Liver (tissue), 9 donors: ENCODE measurements around the gene GALNTL6. TPM values are rescaled to one million over a fixed set of nuclear protein-coding genes. Genes with fewer than 3 reads are reported as not detected.

Source experiments
- DNase-seq: peaks from one replicate; pipeline ENCODE4 v3.0.0-alpha.2; 2017; ENCODE audit warnings: low spot score
- H3K27ac ChIP-seq, 2 donors: one replicate each; pipeline ENCODE4 v1.7.0; 2013; ENCODE audit warnings: inconsistent platforms in 2 of 2, low read length in 2 of 2, control low read depth in 1 of 2, low read depth in 1 of 2, mild to moderate bottlenecking in 1 of 2
- H3K27me3 ChIP-seq, 4 donors: one replicate each; pipeline versions ENCODE4 v1.6.1 to v1.7.0; 2013; ENCODE audit warnings: low read length in 3 of 4, inconsistent platforms in 1 of 4, mild to moderate bottlenecking in 1 of 4, moderate library complexity in 1 of 4; ENCODE audit not compliant: control insufficient read depth in 4 of 4, insufficient read depth in 4 of 4
- H3K36me3 ChIP-seq, 4 donors: one replicate each; pipeline versions ENCODE4 v1.6.1 to v1.7.0; 2013; ENCODE audit warnings: low read length in 3 of 4, mild to moderate bottlenecking in 3 of 4, low read depth in 1 of 4, moderate library complexity in 1 of 4; ENCODE audit not compliant: control insufficient read depth in 4 of 4, insufficient read depth in 3 of 4
- H3K4me1 ChIP-seq, 4 donors: one replicate each; pipeline versions ENCODE4 v1.6.1 to v1.7.0; 2013; ENCODE audit warnings: low read length in 3 of 4, mild to moderate bottlenecking in 3 of 4, moderate library complexity in 1 of 4; ENCODE audit not compliant: control insufficient read depth in 4 of 4, insufficient read depth in 4 of 4
- H3K4me3 ChIP-seq, 3 donors: one replicate each; pipeline versions ENCODE4 v1.6.1 to v1.7.0; 2013; ENCODE audit warnings: low read length in 3 of 3, control low read depth in 1 of 3, low read depth in 1 of 3, mild to moderate bottlenecking in 1 of 3
- H3K9ac ChIP-seq, 2 donors: one replicate each; pipeline ENCODE4 v1.7.0; 2013; ENCODE audit warnings: low read length in 2 of 2, mild to moderate bottlenecking in 2 of 2, moderate library complexity in 2 of 2, control low read depth in 1 of 2, low read depth in 1 of 2
- H3K9me3 ChIP-seq, 4 donors: one replicate each; pipeline versions ENCODE4 v1.6.1 to v1.7.0; 2013; ENCODE audit warnings: low read length in 3 of 4; ENCODE audit not compliant: control insufficient read depth in 4 of 4
- EGR1 ChIP-seq, 2 donors: IDR thresholded peaks; 2 replicates each; pipeline ENCODE4 v1.6.1; 2016 to 2018; ENCODE audit warnings: antibody characterized with exemption in 2 of 2, low read depth in 2 of 2
- FOXA2 ChIP-seq: IDR thresholded peaks from 2 replicates; pipeline ENCODE4 v1.6.1; 2016; ENCODE audit warnings: antibody characterized with exemption
- GABPA ChIP-seq, 2 donors: IDR thresholded peaks in 1 of 2; conservative IDR thresholded peaks in 1 of 2; 2 replicates each; pipeline ENCODE4 v1.6.1; 2016; ENCODE audit warnings: antibody characterized with exemption in 2 of 2, mild to moderate bottlenecking in 1 of 2, moderate library complexity in 1 of 2
- HNF4A ChIP-seq, 2 donors: conservative IDR thresholded peaks; 2 replicates each; pipeline ENCODE4 v1.6.1; 2016; ENCODE audit warnings: antibody characterized with exemption in 2 of 2, mild to moderate bottlenecking in 2 of 2
- HNF4G ChIP-seq: IDR thresholded peaks from 2 replicates; pipeline ENCODE4 v1.6.1; 2016; ENCODE audit warnings: antibody characterized with exemption
- SP1 ChIP-seq: IDR thresholded peaks from 2 replicates; pipeline ENCODE4 v1.6.1; 2018; ENCODE audit warnings: antibody characterized with exemption, mild to moderate bottlenecking
- TAF1 ChIP-seq: conservative IDR thresholded peaks from 2 replicates; pipeline ENCODE4 v1.6.1; 2016; ENCODE audit warnings: antibody characterized with exemption, mild to moderate bottlenecking
- YY1 ChIP-seq: IDR thresholded peaks from 2 replicates; pipeline ENCODE4 v1.6.1; 2016; ENCODE audit warnings: antibody characterized with exemption, mild to moderate bottlenecking
- WGBS: extraction: QIAGEN DNeasy Blood & Tissue Kit; methylation state at CpG from one replicate; pipeline ENCODE4 v1.1.7; 2013; 5-methylcytosine and 5-hydroxymethylcytosine counted together
- polyA plus RNA-seq, 2 donors: library from polyadenylated mRNA; stranded (reverse) in 1 of 2; unstranded in 1 of 2; fragments of 200-250 nt in 1 of 2; fragments of >200 nt in 1 of 2; fragmentation: Nextera tagmentation in 1 of 2; extraction: Ambion mirVana in 1 of 2; gene quantifications; one replicate each; pipeline versions ENCODE4 v1.2.1 to v1.2.3, GENCODE V29; 2013 to 2015
- total RNA-seq, 2 donors: library from RNA; depleted of rRNA; stranded (reverse); fragments of >200 nt; gene quantifications; one replicate each; pipeline ENCODE4 v1.2.3, GENCODE V29; 2014
- TF ChIP-seq, protein P1 (sequence below): fragments of 150-350 bp; IDR thresholded peaks from 2 replicates; pipeline ENCODE4 v1.5.1; 2017; ENCODE audit warnings: improper control_type of control experiment, low read depth, low read length; ENCODE audit not compliant: missing input control
- TF ChIP-seq, protein P2 (sequence below): IDR thresholded peaks from 2 replicates; pipeline ENCODE4 v1.6.1; 2016; ENCODE audit warnings: antibody characterized with exemption, mild to moderate bottlenecking
- TF ChIP-seq, protein P3 (sequence below): IDR thresholded peaks from 2 replicates; pipeline ENCODE4 v1.6.1; 2016; ENCODE audit warnings: antibody characterized with exemption
- TF ChIP-seq, protein P4 (sequence below): IDR thresholded peaks from 2 replicates; pipeline ENCODE4 v1.6.1; 2016; ENCODE audit warnings: antibody characterized with exemption
- donor health status: healthy.
- donor health status: healthy.
- donor health status: healthy.
- donor health status: healthy.
- donor health status: healthy.

GALNTL6 gene
- total and polyA plus RNA-seq, 4 donors = 0.06 to 0.08 TPM; not detected in 2

DNA sequence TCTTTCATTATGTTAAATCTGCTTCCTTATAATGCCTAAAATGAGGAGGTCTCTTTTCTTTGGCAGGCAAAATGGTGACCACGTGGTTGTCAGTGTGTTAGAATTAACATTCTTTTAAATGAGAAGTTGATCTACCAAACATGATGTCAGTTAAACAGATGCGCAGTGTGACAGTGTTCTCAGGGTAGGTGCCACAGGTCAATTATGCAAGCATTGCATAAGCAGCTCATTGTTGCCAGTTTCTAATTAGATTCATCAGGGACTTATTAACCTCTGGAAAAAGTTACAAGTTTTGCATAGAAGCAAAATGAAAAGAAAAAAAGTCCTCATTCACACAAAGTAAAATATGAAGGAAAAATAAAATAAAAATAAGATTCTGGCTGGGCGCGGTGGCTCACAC lies 1031.4 kb downstream of the GALNTL6 start:
- no peak for TF ChIP-seq EGR1 (IDR thresholded peaks at IDR 0.05; ENCODE audit: low read depth in 2 of 2)
- TF ChIP-seq, protein P1, sequence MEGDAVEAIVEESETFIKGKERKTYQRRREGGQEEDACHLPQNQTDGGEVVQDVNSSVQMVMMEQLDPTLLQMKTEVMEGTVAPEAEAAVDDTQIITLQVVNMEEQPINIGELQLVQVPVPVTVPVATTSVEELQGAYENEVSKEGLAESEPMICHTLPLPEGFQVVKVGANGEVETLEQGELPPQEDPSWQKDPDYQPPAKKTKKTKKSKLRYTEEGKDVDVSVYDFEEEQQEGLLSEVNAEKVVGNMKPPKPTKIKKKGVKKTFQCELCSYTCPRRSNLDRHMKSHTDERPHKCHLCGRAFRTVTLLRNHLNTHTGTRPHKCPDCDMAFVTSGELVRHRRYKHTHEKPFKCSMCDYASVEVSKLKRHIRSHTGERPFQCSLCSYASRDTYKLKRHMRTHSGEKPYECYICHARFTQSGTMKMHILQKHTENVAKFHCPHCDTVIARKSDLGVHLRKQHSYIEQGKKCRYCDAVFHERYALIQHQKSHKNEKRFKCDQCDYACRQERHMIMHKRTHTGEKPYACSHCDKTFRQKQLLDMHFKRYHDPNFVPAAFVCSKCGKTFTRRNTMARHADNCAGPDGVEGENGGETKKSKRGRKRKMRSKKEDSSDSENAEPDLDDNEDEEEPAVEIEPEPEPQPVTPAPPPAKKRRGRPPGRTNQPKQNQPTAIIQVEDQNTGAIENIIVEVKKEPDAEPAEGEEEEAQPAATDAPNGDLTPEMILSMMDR = no peak
- TF ChIP-seq, protein P2, sequence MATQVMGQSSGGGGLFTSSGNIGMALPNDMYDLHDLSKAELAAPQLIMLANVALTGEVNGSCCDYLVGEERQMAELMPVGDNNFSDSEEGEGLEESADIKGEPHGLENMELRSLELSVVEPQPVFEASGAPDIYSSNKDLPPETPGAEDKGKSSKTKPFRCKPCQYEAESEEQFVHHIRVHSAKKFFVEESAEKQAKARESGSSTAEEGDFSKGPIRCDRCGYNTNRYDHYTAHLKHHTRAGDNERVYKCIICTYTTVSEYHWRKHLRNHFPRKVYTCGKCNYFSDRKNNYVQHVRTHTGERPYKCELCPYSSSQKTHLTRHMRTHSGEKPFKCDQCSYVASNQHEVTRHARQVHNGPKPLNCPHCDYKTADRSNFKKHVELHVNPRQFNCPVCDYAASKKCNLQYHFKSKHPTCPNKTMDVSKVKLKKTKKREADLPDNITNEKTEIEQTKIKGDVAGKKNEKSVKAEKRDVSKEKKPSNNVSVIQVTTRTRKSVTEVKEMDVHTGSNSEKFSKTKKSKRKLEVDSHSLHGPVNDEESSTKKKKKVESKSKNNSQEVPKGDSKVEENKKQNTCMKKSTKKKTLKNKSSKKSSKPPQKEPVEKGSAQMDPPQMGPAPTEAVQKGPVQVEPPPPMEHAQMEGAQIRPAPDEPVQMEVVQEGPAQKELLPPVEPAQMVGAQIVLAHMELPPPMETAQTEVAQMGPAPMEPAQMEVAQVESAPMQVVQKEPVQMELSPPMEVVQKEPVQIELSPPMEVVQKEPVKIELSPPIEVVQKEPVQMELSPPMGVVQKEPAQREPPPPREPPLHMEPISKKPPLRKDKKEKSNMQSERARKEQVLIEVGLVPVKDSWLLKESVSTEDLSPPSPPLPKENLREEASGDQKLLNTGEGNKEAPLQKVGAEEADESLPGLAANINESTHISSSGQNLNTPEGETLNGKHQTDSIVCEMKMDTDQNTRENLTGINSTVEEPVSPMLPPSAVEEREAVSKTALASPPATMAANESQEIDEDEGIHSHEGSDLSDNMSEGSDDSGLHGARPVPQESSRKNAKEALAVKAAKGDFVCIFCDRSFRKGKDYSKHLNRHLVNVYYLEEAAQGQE = no peak
- TF ChIP-seq, protein P3, sequence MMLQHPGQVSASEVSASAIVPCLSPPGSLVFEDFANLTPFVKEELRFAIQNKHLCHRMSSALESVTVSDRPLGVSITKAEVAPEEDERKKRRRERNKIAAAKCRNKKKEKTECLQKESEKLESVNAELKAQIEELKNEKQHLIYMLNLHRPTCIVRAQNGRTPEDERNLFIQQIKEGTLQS = no peak
- TF ChIP-seq HNF4G = no peak
- TF ChIP-seq, protein P4, sequence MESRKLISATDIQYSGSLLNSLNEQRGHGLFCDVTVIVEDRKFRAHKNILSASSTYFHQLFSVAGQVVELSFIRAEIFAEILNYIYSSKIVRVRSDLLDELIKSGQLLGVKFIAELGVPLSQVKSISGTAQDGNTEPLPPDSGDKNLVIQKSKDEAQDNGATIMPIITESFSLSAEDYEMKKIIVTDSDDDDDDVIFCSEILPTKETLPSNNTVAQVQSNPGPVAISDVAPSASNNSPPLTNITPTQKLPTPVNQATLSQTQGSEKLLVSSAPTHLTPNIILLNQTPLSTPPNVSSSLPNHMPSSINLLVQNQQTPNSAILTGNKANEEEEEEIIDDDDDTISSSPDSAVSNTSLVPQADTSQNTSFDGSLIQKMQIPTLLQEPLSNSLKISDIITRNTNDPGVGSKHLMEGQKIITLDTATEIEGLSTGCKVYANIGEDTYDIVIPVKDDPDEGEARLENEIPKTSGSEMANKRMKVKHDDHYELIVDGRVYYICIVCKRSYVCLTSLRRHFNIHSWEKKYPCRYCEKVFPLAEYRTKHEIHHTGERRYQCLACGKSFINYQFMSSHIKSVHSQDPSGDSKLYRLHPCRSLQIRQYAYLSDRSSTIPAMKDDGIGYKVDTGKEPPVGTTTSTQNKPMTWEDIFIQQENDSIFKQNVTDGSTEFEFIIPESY = no peak
- Histone ChIP-seq H3K4me1 (no peaks in the 10 kb centered on the region), H3K27me3 (no peaks in the 10 kb centered on the region), H3K36me3 (no peaks in the 10 kb centered on the region), H3K9ac (no peak overlapping the region), H3K9me3 (no peaks in the 10 kb centered on the region), H3K4me3 (no peak overlapping the region), H3K27ac (no peak overlapping the region)
- WGBS = 91% methylated on average over 4 of the region's 4 CpGs
- no peak for DNase-seq

DNA sequence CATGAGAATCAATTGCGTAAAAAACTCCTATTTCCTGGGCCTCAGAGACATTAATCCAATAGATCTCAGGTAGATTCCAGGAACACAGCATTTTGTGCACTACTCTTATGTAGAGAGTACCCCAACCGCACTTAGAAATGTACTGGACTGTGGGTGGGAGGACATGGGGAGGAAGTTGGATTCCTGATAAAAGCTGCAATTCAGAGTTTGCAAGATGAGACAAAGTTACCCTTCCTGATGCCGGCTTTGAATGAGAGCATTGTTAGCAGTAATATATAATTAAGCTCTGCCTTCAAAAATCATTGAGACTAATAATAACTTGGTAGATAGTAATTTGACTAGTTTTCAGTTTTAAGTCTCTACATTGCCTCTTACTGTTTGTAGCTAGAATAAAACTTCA lies 1032.1 kb downstream of the GALNTL6 start:
- H3K27ac ChIP-seq = no peak overlapping the region
- H3K4me3 ChIP-seq = no peak overlapping the region
- WGBS = 85% methylated on average over 3 of the region's 3 CpGs
- no peaks in the 10 kb centered on the region for H3K9me3 ChIP-seq
- DNase-seq = no peak
- H3K27me3 ChIP-seq = no peaks in the 10 kb centered on the region
- H3K36me3 ChIP-seq = no peaks in the 10 kb centered on the region
- no peak overlapping the region for H3K9ac ChIP-seq
- TF ChIP-seq HNF4A (conservative IDR thresholded peaks at IDR 0.05) (no peak), YY1 (no peak)
- H3K4me1 ChIP-seq = no peaks in the 10 kb centered on the region

DNA sequence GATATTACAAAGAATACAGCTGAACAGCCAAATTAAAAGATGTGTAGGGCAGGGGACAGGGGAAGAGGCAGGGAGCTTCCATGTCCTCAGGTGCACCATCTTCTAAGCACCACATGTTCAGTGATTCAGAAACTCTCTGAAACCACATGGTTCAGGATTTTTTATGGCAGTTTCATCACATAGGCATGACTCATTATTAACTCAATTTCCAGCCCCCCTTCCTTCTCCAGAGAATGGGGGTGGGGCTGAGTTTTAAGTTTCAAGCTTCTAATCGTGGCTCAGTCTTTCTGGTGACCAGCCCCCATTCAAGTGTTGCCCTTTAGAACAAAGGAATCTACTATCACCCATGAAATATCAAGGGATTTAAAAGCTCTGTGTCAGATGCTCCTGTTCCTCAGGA lies 1037.6 kb downstream of the GALNTL6 start:
- no peaks in the 10 kb centered on the region for H3K9me3 ChIP-seq
- DNase-seq = no peak
- H3K9ac ChIP-seq = no peak overlapping the region
- no peak overlapping the region for H3K27ac ChIP-seq
- H3K4me1 ChIP-seq = no peaks in the 10 kb centered on the region
- no peaks in the 10 kb centered on the region for H3K27me3 ChIP-seq
- H3K36me3 ChIP-seq = no peaks in the 10 kb centered on the region
- TF ChIP-seq FOXA2 (no peak), TAF1 (no peak), SP1 (no peak), GABPA (IDR thresholded peaks at IDR 0.05 in 1 of 2, conservative IDR thresholded peaks at IDR 0.05 in 1 of 2) (no peak), HNF4G (no peak)
- TF ChIP-seq, protein P4 = no peak
- no peak overlapping the region for H3K4me3 ChIP-seq
- WGBS = 78% methylated on average over 1 of the region's 1 CpG
